Measurements from ENCODE around the gene SH3RF1.

The SH3RF1 gene

GRCh38 chr4:169167957-169168858, 102.5 kb downstream of the SH3RF1 start:
- H3K4me3 ChIP-seq (ENCODE audit: low read depth, low read length) = no peak overlapping the region
- no peak for DNase-seq (ENCODE audit: low read depth)
- no peak for TF ChIP-seq POLR2A (IDR thresholded peaks at IDR 0.05; ENCODE audit: extremely low read depth, insufficient read length)
- no peak for TF ChIP-seq CTCF (IDR thresholded peaks at IDR 0.05; ENCODE audit: low read depth, low read length)
- TF ChIP-seq MYC (IDR thresholded peaks at IDR 0.05; ENCODE audit: low read depth, low read length) = no peak
- TF ChIP-seq MAX (IDR thresholded peaks at IDR 0.05; ENCODE audit: low read depth, low read length) = no peak

GRCh38 chr4:169164669-169165415, 105.9 kb downstream of the SH3RF1 start:
- H3K4me3 ChIP-seq (ENCODE audit: low read depth, low read length) = no peak overlapping the region
- no peak for DNase-seq (ENCODE audit: low read depth)
- TF ChIP-seq CTCF (IDR thresholded peaks at IDR 0.05; ENCODE audit: low read depth, low read length) = no peak
- no peak for TF ChIP-seq MAX (IDR thresholded peaks at IDR 0.05; ENCODE audit: low read depth, low read length)
- no peak for TF ChIP-seq POLR2A (IDR thresholded peaks at IDR 0.05; ENCODE audit: extremely low read depth, insufficient read length)
- no peak for TF ChIP-seq MYC (IDR thresholded peaks at IDR 0.05; ENCODE audit: low read depth, low read length)

- TF ChIP-seq POLR2A (IDR thresholded peaks at IDR 0.05; ENCODE audit: extremely low read depth, insufficient read length) (no peak), CTCF (IDR thresholded peaks at IDR 0.05; ENCODE audit: low read depth, low read length) (no peak), MAX (IDR thresholded peaks at IDR 0.05; ENCODE audit: low read depth, low read length) (no peak), MYC (IDR thresholded peaks at IDR 0.05; ENCODE audit: low read depth, low read length) (no peak)
Measured at GRCh38 chr4:169163947-169164668, 106.6 kb downstream of the SH3RF1 start.

GRCh38 chr4:169163495-169163894, 107.3 kb downstream of the SH3RF1 start:
- TF ChIP-seq MAX (IDR thresholded peaks at IDR 0.05; ENCODE audit: low read depth, low read length) (no peak), CTCF (IDR thresholded peaks at IDR 0.05; ENCODE audit: low read depth, low read length) (no peak), POLR2A (IDR thresholded peaks at IDR 0.05; ENCODE audit: extremely low read depth, insufficient read length) (no peak), MYC (IDR thresholded peaks at IDR 0.05; ENCODE audit: low read depth, low read length) (no peak)
- no peak for DNase-seq (ENCODE audit: low read depth)
- H3K4me3 ChIP-seq (ENCODE audit: low read depth, low read length) = no peak overlapping the region

More at GRCh38 chr4:169163947-169164668, 106.6 kb downstream of the SH3RF1 start:
- H3K4me3 ChIP-seq (ENCODE audit: low read depth, low read length) = no peak overlapping the region
- no peak for DNase-seq (ENCODE audit: low read depth)

GRCh38 chr4:169160825-169161224, 109.9 kb downstream of the SH3RF1 start:
- no peak for DNase-seq (ENCODE audit: low read depth)
- TF ChIP-seq MAX (IDR thresholded peaks at IDR 0.05; ENCODE audit: low read depth, low read length) = no peak
- no peak for TF ChIP-seq MYC (IDR thresholded peaks at IDR 0.05; ENCODE audit: low read depth, low read length)
- no peak for TF ChIP-seq POLR2A (IDR thresholded peaks at IDR 0.05; ENCODE audit: extremely low read depth, insufficient read length)
- no peak for TF ChIP-seq CTCF (IDR thresholded peaks at IDR 0.05; ENCODE audit: low read depth, low read length)
- H3K4me3 ChIP-seq (ENCODE audit: low read depth, low read length) = no peak overlapping the region

Data from NB4 (cell line).